OCI-LY3 (cell line): ENCODE results near the gene NME9.
"Not testable (repeated sequence)": the region's sequence is repeated elsewhere in the genome, so short reads cannot be mapped to it uniquely, and the experiment has no call there.

ENCODE experiments used
- H2AFZ ChIP-seq: fragments of 200-600, 300-600 bp; shearing (Covaris generic); 2 replicates; pipeline ENCODE4 v1.6.0; 2014; ENCODE audit warnings: antibody characterized with exemption, low read depth, low read length
- H3K27ac ChIP-seq: fragments of 200-600, 300-600 bp; sonication (generic); 2 replicates; pipeline ENCODE4 v1.5.1; 2014; ENCODE audit warnings: mild to moderate bottlenecking, low read length, moderate library complexity, mixed read lengths
- H3K27me3 ChIP-seq: fragments of 200-600, 300-600 bp; sonication (generic); 2 replicates; pipeline ENCODE4 v1.6.1; 2014; ENCODE audit warnings: low read depth, low read length, mixed read lengths
- H3K36me3 ChIP-seq: fragments of 200-600, 300-600 bp; sonication (generic); replicated peaks from 2 replicates; pipeline ENCODE3; 2014; ENCODE audit warnings: low read depth, low read length, mixed read lengths
- H3K4me1 ChIP-seq: fragments of 300-600, 200-600 bp; sonication (generic); 2 replicates; pipeline ENCODE4 v1.6.1; 2014; ENCODE audit warnings: low read length, mixed read lengths
- H3K4me2 ChIP-seq: fragments of 200-600, 300-600 bp; sonication (generic); 2 replicates; pipeline ENCODE4 v1.6.1; 2014; ENCODE audit warnings: low read length, mixed read lengths
- H3K4me3 ChIP-seq: fragments of 300-600, 200-600 bp; sonication (generic); 2 replicates; pipeline ENCODE4 v1.5.1; 2014; ENCODE audit warnings: antibody characterized with exemption, mild to moderate bottlenecking, low read length, moderate library complexity
- H3K79me2 ChIP-seq: fragments of 300-600, 200-600 bp; shearing (Covaris generic); 2 replicates; pipeline ENCODE4 v1.6.1; 2014; ENCODE audit warnings: mild to moderate bottlenecking, low read length, mixed read lengths
- H3K9ac ChIP-seq: fragments of 300-600, 200-600 bp; shearing (Covaris generic); 2 replicates; pipeline ENCODE4 v1.6.0; 2014; ENCODE audit warnings: mild to moderate bottlenecking, low read length, moderate library complexity
- H3K9me3 ChIP-seq: fragments of 200-600, 300-600 bp; shearing (Covaris generic); 2 replicates; pipeline ENCODE4 v1.6.1; 2014; ENCODE audit warnings: low read length, mixed read lengths; ENCODE audit not compliant: insufficient read depth
- H4K20me1 ChIP-seq: fragments of 200-600, 300-600 bp; sonication (generic); 2 replicates; pipeline ENCODE4 v1.6.1; 2016; ENCODE audit warnings: low read length, mixed read lengths; ENCODE audit not compliant: insufficient read depth
- EZH2phosphoT487 ChIP-seq: fragments of 200-600 bp; shearing (Covaris generic); IDR thresholded peaks from 2 replicates; pipeline ENCODE4 v1.6.1; 2018; ENCODE audit warnings: antibody characterized with exemption, mixed run types, low read depth
- TF ChIP-seq, protein P1 (sequence below): fragments of 200-600, 300-600 bp; sonication (generic); IDR thresholded peaks from 2 replicates; pipeline ENCODE4 v1.5.1; 2014; ENCODE audit warnings: antibody characterized with exemption, low read length, low read depth

The NME9 gene

DNA sequence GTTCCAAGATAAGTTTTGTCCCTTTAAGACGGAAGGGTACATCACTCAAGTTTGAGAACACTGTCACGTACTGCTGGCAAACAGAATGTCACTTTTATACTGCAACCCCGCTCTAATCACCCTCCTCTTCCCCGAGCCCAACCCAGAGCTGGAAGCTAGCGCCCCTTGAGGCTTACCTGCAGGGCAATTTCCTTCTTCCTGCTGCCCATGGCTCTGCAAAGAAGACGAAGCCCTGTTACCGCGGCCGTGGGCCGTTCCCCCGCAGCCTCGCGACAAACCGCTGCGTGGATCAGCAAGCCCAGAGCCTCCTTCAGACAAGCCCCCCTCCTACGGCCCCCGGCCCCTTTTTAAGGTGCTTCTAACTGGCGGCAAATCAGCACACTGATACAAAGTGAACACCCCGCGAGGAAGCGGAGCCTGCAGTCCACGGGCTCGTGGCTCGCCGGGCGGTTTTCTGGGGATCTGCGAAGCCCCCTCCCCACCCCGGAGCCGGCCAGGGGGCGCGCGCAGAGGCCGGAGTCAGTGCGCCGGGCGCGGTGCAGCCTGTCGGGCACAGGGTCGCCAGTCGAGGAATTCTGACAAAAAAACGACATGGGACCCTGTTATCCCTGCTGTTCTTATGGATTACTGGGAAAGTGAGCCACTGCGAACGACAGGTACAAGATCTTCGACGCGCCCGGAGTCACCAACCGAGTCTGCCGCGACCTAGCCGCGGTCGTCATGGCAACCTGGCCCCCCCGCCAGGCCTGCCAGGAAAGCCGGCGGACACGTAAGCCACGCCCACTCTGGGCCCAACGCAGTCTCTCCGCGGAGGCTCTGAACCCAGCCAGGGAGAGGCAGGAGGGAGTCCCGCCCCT lies at the start of gene NME9:
Gene NME9, minus strand, starts transcription at position 725 of the 857 bp plus-strand sequence. Its CDS starts 516 bp downstream, at position 209.
- Histone ChIP-seq H3K9ac (peak within 1 kb of the TSS; percentile 55), H3K27ac (no peak within 1 kb of the TSS)

DNA sequence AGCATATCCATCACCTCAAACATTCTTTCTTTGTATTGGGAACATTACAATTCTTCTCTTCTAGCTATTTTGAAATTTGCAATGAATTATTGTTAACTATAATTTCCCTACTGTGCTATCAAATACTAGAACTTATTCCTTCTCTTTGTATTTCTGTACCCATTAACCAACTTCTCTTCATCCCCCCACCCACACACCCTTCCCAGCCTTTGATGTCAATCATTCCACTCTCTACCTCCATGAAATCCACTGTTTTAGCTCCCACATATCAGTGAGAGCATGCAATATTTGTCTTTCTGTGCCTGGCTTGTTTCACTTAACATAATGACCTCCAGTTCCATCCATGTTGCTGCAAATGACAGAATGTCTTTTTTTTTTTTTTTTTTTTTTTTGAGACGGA lies 49.3 kb upstream of the NME9 start:
- no peak overlapping the region for H3K27ac ChIP-seq
- H3K9me3 ChIP-seq = no peaks in the 10 kb centered on the region
- no peaks in the 10 kb centered on the region for H3K79me2 ChIP-seq
- no peak overlapping the region for H3K4me3 ChIP-seq
- no peak for TF ChIP-seq EZH2phosphoT487
- TF ChIP-seq, protein P1, sequence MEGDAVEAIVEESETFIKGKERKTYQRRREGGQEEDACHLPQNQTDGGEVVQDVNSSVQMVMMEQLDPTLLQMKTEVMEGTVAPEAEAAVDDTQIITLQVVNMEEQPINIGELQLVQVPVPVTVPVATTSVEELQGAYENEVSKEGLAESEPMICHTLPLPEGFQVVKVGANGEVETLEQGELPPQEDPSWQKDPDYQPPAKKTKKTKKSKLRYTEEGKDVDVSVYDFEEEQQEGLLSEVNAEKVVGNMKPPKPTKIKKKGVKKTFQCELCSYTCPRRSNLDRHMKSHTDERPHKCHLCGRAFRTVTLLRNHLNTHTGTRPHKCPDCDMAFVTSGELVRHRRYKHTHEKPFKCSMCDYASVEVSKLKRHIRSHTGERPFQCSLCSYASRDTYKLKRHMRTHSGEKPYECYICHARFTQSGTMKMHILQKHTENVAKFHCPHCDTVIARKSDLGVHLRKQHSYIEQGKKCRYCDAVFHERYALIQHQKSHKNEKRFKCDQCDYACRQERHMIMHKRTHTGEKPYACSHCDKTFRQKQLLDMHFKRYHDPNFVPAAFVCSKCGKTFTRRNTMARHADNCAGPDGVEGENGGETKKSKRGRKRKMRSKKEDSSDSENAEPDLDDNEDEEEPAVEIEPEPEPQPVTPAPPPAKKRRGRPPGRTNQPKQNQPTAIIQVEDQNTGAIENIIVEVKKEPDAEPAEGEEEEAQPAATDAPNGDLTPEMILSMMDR = no peak
- no peaks in the 10 kb centered on the region for H4K20me1 ChIP-seq
- H3K36me3 ChIP-seq = no peaks in the 10 kb centered on the region
- no peak overlapping the region for H2AFZ ChIP-seq
- H3K4me2 ChIP-seq = no peak overlapping the region
- peaks cover 63% of the 10 kb centered on the region for H3K27me3 ChIP-seq
- no peaks in the 10 kb centered on the region for H3K4me1 ChIP-seq
- H3K9ac ChIP-seq = no peak overlapping the region

More for the DNA sequence above, at the start of gene NME9:
- H3K4me1 ChIP-seq = peaks cover 15% of the 10 kb centered on the region
- no peaks in the 10 kb centered on the region for H3K36me3 ChIP-seq
- H3K4me2 ChIP-seq = peak within 1 kb of the TSS; percentile 97
- H2AFZ ChIP-seq = peak within 1 kb of the TSS; percentile 86
- peak within 1 kb of the TSS; percentile 84 for H3K4me3 ChIP-seq
- H3K9me3 ChIP-seq = no peaks in the 10 kb centered on the region
- H3K79me2 ChIP-seq = no peaks in the 10 kb centered on the region
- TF ChIP-seq EZH2phosphoT487 = no peak
- TF ChIP-seq, protein P1 = peak; percentile 66
- H3K27me3 ChIP-seq = peaks cover 39% of the 10 kb centered on the region
- no peaks in the 10 kb centered on the region for H4K20me1 ChIP-seq

- Histone ChIP-seq H3K27ac (no peak overlapping the region), H3K4me2 (no peak overlapping the region), H3K9ac (no peak overlapping the region), H3K9me3 (no peaks in the 10 kb centered on the region), H3K36me3 (no peaks in the 10 kb centered on the region), H4K20me1 (no peaks in the 10 kb centered on the region), H3K27me3 (peaks cover 62% of the 10 kb centered on the region), H3K4me3 (no peak overlapping the region), H2AFZ (no peak overlapping the region), H3K4me1 (no peaks in the 10 kb centered on the region), H3K79me2 (no peaks in the 10 kb centered on the region)
- no peak for TF ChIP-seq EZH2phosphoT487
- TF ChIP-seq, protein P1 = no peak
Measured at GRCh38 chr3:138378331-138378730, 48.7 kb upstream of the NME9 start.

- Histone ChIP-seq H3K36me3 (no peaks in the 10 kb centered on the region), H3K4me3 (no peak overlapping the region), H3K27ac (no peak overlapping the region), H2AFZ (no peak overlapping the region), H3K9me3 (no peaks in the 10 kb centered on the region), H3K27me3 (peaks cover 67% of the 10 kb centered on the region), H4K20me1 (peaks cover 3% of the 10 kb centered on the region; the same call in 1 of the 2 replicates), H3K79me2 (no peaks in the 10 kb centered on the region), H3K9ac (no peak overlapping the region), H3K4me2 (no peak overlapping the region), H3K4me1 (no peaks in the 10 kb centered on the region)
- TF ChIP-seq, protein P1 = no peak
- no peak for TF ChIP-seq EZH2phosphoT487
Measured at GRCh38 chr3:138377804-138378203, 48.2 kb upstream of the NME9 start.

DNA sequence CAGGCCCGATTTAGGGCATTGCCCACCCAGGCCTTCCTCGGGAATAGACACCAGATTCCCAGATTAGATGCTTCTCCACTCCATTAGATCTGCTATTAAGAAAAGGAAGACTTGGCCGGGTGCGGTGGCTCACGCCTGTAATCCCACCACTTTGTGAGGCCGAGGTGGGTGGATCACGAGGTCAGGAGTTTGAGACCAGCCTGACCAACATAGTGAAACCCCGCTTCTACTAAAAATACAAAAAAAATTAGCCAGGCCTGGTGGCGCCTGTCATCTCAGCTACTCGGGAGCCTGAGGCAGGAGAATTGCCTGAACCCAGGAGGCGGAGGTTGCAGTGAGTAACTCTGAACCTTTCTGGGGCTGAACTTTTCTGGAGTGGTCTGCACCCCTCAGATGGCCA lies 47.6 kb upstream of the NME9 start:
- peaks cover 73% of the 10 kb centered on the region for H3K27me3 ChIP-seq
- not testable (repeated sequence) for H4K20me1 ChIP-seq, H3K4me2 ChIP-seq, H3K9me3 ChIP-seq, H3K4me1 ChIP-seq, H3K79me2 ChIP-seq, H3K36me3 ChIP-seq, H3K27ac ChIP-seq, H2AFZ ChIP-seq, H3K4me3 ChIP-seq, H3K9ac ChIP-seq
